ENCODE data around the gene SLC1A1. TPM values are rescaled to one million over a fixed set of nuclear protein-coding genes. Genes with fewer than 3 reads are reported as not detected.

The SLC1A1 gene
- total RNA-seq, 4 donors from 2014 or later = 6.8 to 19.2 (median 11.8) TPM

DNA sequence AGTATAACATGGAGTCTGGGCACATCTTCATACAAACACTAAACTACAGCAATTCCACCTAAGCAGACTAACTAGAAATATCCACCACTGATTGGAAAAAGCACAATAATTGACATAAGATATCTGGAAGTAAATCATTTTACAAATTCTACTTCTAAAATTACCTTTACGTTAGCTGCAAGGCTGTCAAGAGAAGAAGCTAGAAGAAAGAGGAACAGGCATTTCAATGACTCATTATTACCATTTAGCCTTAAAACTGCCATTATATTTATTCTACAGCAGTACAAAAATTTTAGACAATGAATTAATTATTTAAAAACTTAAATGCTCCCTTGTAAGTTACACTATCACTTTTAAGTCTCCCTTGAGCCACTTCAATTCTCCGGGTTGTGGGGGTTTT lies 128.4 kb downstream of the SLC1A1 start:
- Histone ChIP-seq H3K27ac (no peak overlapping the region), H3K9me3 (no peaks in the 10 kb centered on the region), H3K36me3 (no peaks in the 10 kb centered on the region), H3K4me3 (no peak overlapping the region), H3K4me1 (no peaks in the 10 kb centered on the region), H3K27me3 (no peaks in the 10 kb centered on the region)
- TF ChIP-seq, protein P1, sequence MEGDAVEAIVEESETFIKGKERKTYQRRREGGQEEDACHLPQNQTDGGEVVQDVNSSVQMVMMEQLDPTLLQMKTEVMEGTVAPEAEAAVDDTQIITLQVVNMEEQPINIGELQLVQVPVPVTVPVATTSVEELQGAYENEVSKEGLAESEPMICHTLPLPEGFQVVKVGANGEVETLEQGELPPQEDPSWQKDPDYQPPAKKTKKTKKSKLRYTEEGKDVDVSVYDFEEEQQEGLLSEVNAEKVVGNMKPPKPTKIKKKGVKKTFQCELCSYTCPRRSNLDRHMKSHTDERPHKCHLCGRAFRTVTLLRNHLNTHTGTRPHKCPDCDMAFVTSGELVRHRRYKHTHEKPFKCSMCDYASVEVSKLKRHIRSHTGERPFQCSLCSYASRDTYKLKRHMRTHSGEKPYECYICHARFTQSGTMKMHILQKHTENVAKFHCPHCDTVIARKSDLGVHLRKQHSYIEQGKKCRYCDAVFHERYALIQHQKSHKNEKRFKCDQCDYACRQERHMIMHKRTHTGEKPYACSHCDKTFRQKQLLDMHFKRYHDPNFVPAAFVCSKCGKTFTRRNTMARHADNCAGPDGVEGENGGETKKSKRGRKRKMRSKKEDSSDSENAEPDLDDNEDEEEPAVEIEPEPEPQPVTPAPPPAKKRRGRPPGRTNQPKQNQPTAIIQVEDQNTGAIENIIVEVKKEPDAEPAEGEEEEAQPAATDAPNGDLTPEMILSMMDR (IDR thresholded peaks at IDR 0.05) = no peak
- TF ChIP-seq POLR2A (IDR thresholded peaks at IDR 0.05) = no peak
- DNase-seq = no peak
- intact Hi-C loops (cut with DNase I; ENCODE audit: low total_unique reads) = no loop called here

GRCh38 chr9:4620057-4620765 lies 129.9 kb downstream of the SLC1A1 start:
- intact Hi-C loops (cut with DNase I; ENCODE audit: low total_unique reads) = no loop called here
- DNase-seq = no peak

GRCh38 chr9:4620881-4621555 lies 130.8 kb downstream of the SLC1A1 start:
- TF ChIP-seq, protein P1 (IDR thresholded peaks at IDR 0.05) = no peak
- no peak for TF ChIP-seq POLR2A (IDR thresholded peaks at IDR 0.05)
- no peak for DNase-seq

More at GRCh38 chr9:4620057-4620765, 129.9 kb downstream of the SLC1A1 start:
- H3K4me3 ChIP-seq = no peak overlapping the region
- H3K4me1 ChIP-seq = no peaks in the 10 kb centered on the region
- no peaks in the 10 kb centered on the region for H3K9me3 ChIP-seq
- H3K27ac ChIP-seq = no peak overlapping the region
- H3K36me3 ChIP-seq = no peaks in the 10 kb centered on the region
- TF ChIP-seq, protein P1 (IDR thresholded peaks at IDR 0.05) = no peak
- no peak for TF ChIP-seq POLR2A (IDR thresholded peaks at IDR 0.05)
- H3K27me3 ChIP-seq = no peaks in the 10 kb centered on the region

GRCh38 chr9:4622016-4622415 lies 131.7 kb downstream of the SLC1A1 start:
- no peaks in the 10 kb centered on the region for H3K9me3 ChIP-seq
- no peak for DNase-seq
- H3K4me1 ChIP-seq = no peaks in the 10 kb centered on the region
- TF ChIP-seq POLR2A (IDR thresholded peaks at IDR 0.05) = no peak
- TF ChIP-seq, protein P1 (IDR thresholded peaks at IDR 0.05) = no peak
- no peak overlapping the region for H3K27ac ChIP-seq
- H3K36me3 ChIP-seq = no peaks in the 10 kb centered on the region
- no peaks in the 10 kb centered on the region for H3K27me3 ChIP-seq
- no peak overlapping the region for H3K4me3 ChIP-seq
- intact Hi-C loops (cut with DNase I; ENCODE audit: low total_unique reads) = no loop called here

More at GRCh38 chr9:4620881-4621555, 130.8 kb downstream of the SLC1A1 start:
- Histone ChIP-seq H3K27me3 (no peaks in the 10 kb centered on the region), H3K4me1 (no peaks in the 10 kb centered on the region), H3K27ac (no peak overlapping the region), H3K36me3 (no peaks in the 10 kb centered on the region), H3K9me3 (no peaks in the 10 kb centered on the region), H3K4me3 (no peak overlapping the region)
- intact Hi-C loops (cut with DNase I; ENCODE audit: low total_unique reads) = no loop called here

- H3K9me3 ChIP-seq = no peaks in the 10 kb centered on the region
- intact Hi-C loops (cut with DNase I; ENCODE audit: low total_unique reads) = no loop called here
- TF ChIP-seq, protein P1 (IDR thresholded peaks at IDR 0.05) = no peak
These were observed 140.6 kb downstream of the SLC1A1 start for GRCh38 chr9:4630836-4631235.

More at GRCh38 chr9:4630836-4631235, 140.6 kb downstream of the SLC1A1 start:
- no peaks in the 10 kb centered on the region for H3K27me3 ChIP-seq
- H3K4me1 ChIP-seq = no peaks in the 10 kb centered on the region
- no peaks in the 10 kb centered on the region for H3K36me3 ChIP-seq
- DNase-seq = no peak
- H3K27ac ChIP-seq = no peak overlapping the region
- H3K4me3 ChIP-seq = no peak overlapping the region

Data from uterus (tissue), 4 donors.